CD14-positive monocyte (primary cell): ENCODE measurements around the gene LRRTM3. TPM values are rescaled to one million over a fixed set of nuclear protein-coding genes. Genes with fewer than 3 reads are reported as not detected.

Experiments
- DNase-seq, 3 donors: peaks; one replicate each; pipeline ENCODE4 v3.0.0-alpha.2; 2011 to 2022
- H2AFZ ChIP-seq: 2 replicates; pipeline ENCODE4 v1.6.0; 2012; ENCODE audit warnings: mild to moderate bottlenecking, low read depth, low read length, inconsistent platforms; ENCODE audit not compliant: insufficient read depth, poor library complexity, severe bottlenecking
- H3K27ac ChIP-seq, 2 donors: 1 replicate in 1 of 2; 2 replicates in 1 of 2; pipeline ENCODE4 v1.5.1; 2012 to 2013; ENCODE audit warnings: low read length in 2 of 2, control low read depth in 1 of 2, inconsistent platforms in 1 of 2, low read depth in 1 of 2, mild to moderate bottlenecking in 1 of 2
- H3K27me3 ChIP-seq, 2 donors: one replicate each; pipeline versions ENCODE4 v1.6.0 to v1.6.1; 2011 to 2013; ENCODE audit warnings: low read length in 2 of 2; ENCODE audit not compliant: control insufficient read depth in 2 of 2, insufficient read depth in 2 of 2
- H3K36me3 ChIP-seq, 2 donors: replicated peaks in 1 of 2; 1 replicate in 1 of 2; 2 replicates in 1 of 2; pipeline versions ENCODE4 v1.5.1 to v1.6.1; 2012 to 2013; ENCODE audit warnings: low read length in 2 of 2, control low read depth in 1 of 2, inconsistent platforms in 1 of 2, mild to moderate bottlenecking in 1 of 2; ENCODE audit not compliant: insufficient read depth in 2 of 2, control insufficient read depth in 1 of 2
- H3K4me1 ChIP-seq, 2 donors: 1 replicate in 1 of 2; 2 replicates in 1 of 2; pipeline versions ENCODE4 v1.5.1 to v1.6.1; 2012 to 2013; ENCODE audit warnings: low read length in 2 of 2, control low read depth in 1 of 2, inconsistent platforms in 1 of 2, mild to moderate bottlenecking in 1 of 2, moderate library complexity in 1 of 2; ENCODE audit not compliant: insufficient read depth in 2 of 2, control insufficient read depth in 1 of 2
- H3K4me2 ChIP-seq: replicated peaks from 2 replicates; pipeline ENCODE3; 2012; ENCODE audit warnings: low read length, moderate library complexity, mild to moderate bottlenecking; ENCODE audit not compliant: poor library complexity, severe bottlenecking; ENCODE audit errors: extremely low read depth
- H3K4me3 ChIP-seq, 3 experiments: fragments of 200-600 bp in 1 of 3; sonication (generic) in 1 of 3; replicated peaks in 1 of 3; 1 replicate in 2 of 3; 2 replicates in 1 of 3; pipeline ENCODE4 v1.5.1; 2011 to 2013; ENCODE audit warnings: low read length in 3 of 3, mild to moderate bottlenecking in 3 of 3, control low read depth in 2 of 3, low read depth in 2 of 3, inconsistent platforms in 1 of 3, moderate library complexity in 1 of 3
- H3K79me2 ChIP-seq: 2 replicates; pipeline ENCODE4 v1.6.0; 2012; ENCODE audit warnings: mild to moderate bottlenecking, control low read depth, inconsistent platforms, low read length, moderate library complexity; ENCODE audit not compliant: insufficient read depth
- H3K9ac ChIP-seq: 2 replicates; pipeline ENCODE4 v1.6.0; 2017; ENCODE audit warnings: low read length, mild to moderate bottlenecking; ENCODE audit not compliant: insufficient read depth, poor library complexity, severe bottlenecking
- H3K9me3 ChIP-seq, 2 donors: replicated peaks in 1 of 2; 1 replicate in 1 of 2; 2 replicates in 1 of 2; pipeline versions ENCODE4 v1.5.1 to v1.6.1; 2012 to 2013; ENCODE audit warnings: low read length in 2 of 2, control low read depth in 1 of 2; ENCODE audit not compliant: control insufficient read depth in 1 of 2, insufficient read depth in 1 of 2
- H4K20me1 ChIP-seq: 2 replicates; pipeline ENCODE4 v1.6.0; 2012; ENCODE audit warnings: mild to moderate bottlenecking, low read length, control low read depth, moderate library complexity; ENCODE audit not compliant: insufficient read depth
- H3K27ac Mint-ChIP-seq, 7 donors: one replicate each; pipeline ENCODE4 v1.8.0; 2020; ENCODE audit warnings: mild to moderate bottlenecking in 7 of 7, mixed read lengths in 7 of 7, moderate library complexity in 6 of 7, inconsistent platforms in 2 of 7
- H3K27me3 Mint-ChIP-seq, 3 donors: one replicate each; pipeline ENCODE4 v1.8.0; 2021 to 2022; ENCODE audit warnings: low read depth in 3 of 3, mild to moderate bottlenecking in 3 of 3, mixed read lengths in 3 of 3, moderate library complexity in 3 of 3, inconsistent platforms in 1 of 3
- H3K36me3 Mint-ChIP-seq, 2 donors: one replicate each; pipeline ENCODE4 v1.8.0; 2020; ENCODE audit warnings: mixed read lengths in 2 of 2, inconsistent platforms in 1 of 2, mild to moderate bottlenecking in 1 of 2
- H3K4me1 Mint-ChIP-seq: one replicate; pipeline ENCODE4 v1.8.0; 2020; ENCODE audit warnings: mild to moderate bottlenecking, mixed read lengths
- H3K4me3 Mint-ChIP-seq, 2 donors: one replicate each; pipeline ENCODE4 v1.8.0; 2020; ENCODE audit warnings: mild to moderate bottlenecking in 2 of 2, mixed read lengths in 2 of 2, moderate library complexity in 1 of 2
- H3K9me3 Mint-ChIP-seq, 7 donors: one replicate each; pipeline ENCODE4 v1.8.0; 2020 to 2022; ENCODE audit warnings: mixed read lengths in 7 of 7, mild to moderate bottlenecking in 6 of 7, moderate library complexity in 6 of 7, inconsistent platforms in 2 of 7
- CTCF ChIP-seq: fragments of 200-600 bp; IDR thresholded peaks from one replicate; pipeline ENCODE4 v1.8.0; 2022; ENCODE audit warnings: antibody characterized with exemption, mild to moderate bottlenecking
- WGBS: methylation state at CpG from one replicate; pipeline ENCODE4 v1.1.5; 2013; ENCODE audit warnings: missing lambda C conversion rate; ENCODE audit not compliant: insufficient coverage; 5-methylcytosine and 5-hydroxymethylcytosine counted together
- intact Hi-C, 2 donors: fragments of 100-400 bp; cut with micrococcal nuclease; formaldehyde crosslinking; loops; one replicate each; pipeline versions ENCODE4 v1.15.0 to v1.15.1; 2023
- polyA plus RNA-seq, 3 donors: library from polyadenylated mRNA; depleted of rRNA in 1 of 3; unstranded in 2 of 3; stranded (reverse) in 1 of 3; fragments of 300-500 nt in 2 of 3; fragments of >200 nt in 1 of 3; fragmentation: Illumina TruSeq in 2 of 3; gene quantifications; 1 replicate in 2 of 3; 2 replicates in 1 of 3; pipeline ENCODE4 v1.2.3, GENCODE V29; 2012 to 2021

The LRRTM3 gene
- polyA plus RNA-seq, 3 donors = not detected

DNA sequence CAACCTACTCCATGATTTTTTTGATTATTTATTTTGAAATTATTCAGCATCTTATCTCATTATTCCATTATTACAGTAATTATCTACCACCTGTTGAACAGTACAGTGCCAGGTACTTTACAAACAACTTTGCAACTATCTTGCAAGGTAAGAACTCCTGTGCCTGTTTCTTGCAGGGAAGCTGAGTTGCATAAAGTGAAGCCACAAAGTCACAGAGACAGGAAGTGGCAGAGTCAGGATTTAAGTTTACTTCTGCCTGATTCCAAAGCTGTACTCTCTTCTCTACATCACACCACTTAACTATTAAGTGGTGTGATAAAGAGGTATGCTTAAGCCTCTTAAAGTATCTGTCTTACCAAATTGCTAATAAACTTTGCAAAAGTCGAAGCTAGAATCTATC, 80.1 kb downstream of the LRRTM3 start:
- no CpG with 5 or more reads among the region's 1 CpG for WGBS
- Mint-ChIP-seq H3K36me3 (no peaks in the 10 kb centered on the region), H3K4me3 (no peak overlapping the region), H3K27ac (no peak overlapping the region), H3K4me1 (no peaks in the 10 kb centered on the region), H3K27me3 (no peaks in the 10 kb centered on the region), H3K9me3 (peaks cover 0 to 3% (median 0%) of the 10 kb centered on the region in 7 donors)
- H3K36me3 ChIP-seq = no peaks in the 10 kb centered on the region
- H3K27ac ChIP-seq = no peak overlapping the region
- DNase-seq = no peak
- H3K79me2 ChIP-seq = no peaks in the 10 kb centered on the region
- H4K20me1 ChIP-seq = no peaks in the 10 kb centered on the region
- intact Hi-C loops = no loop called here
- H2AFZ ChIP-seq = no peak overlapping the region
- no peaks in the 10 kb centered on the region for H3K4me1 ChIP-seq
- no peak overlapping the region for H3K4me3 ChIP-seq
- H3K4me2 ChIP-seq = no peak overlapping the region
- no peaks in the 10 kb centered on the region for H3K27me3 ChIP-seq
- H3K9me3 ChIP-seq = no peaks in the 10 kb centered on the region
- TF ChIP-seq CTCF = no peak
- no peak overlapping the region for H3K9ac ChIP-seq

- Histone ChIP-seq H3K4me3 (no peak overlapping the region), H3K9me3 (no peaks in the 10 kb centered on the region), H3K4me1 (no peaks in the 10 kb centered on the region), H3K27ac (no peak overlapping the region), H3K9ac (no peak overlapping the region), H4K20me1 (no peaks in the 10 kb centered on the region), H3K4me2 (no peak overlapping the region), H2AFZ (no peak overlapping the region), H3K79me2 (no peaks in the 10 kb centered on the region), H3K27me3 (no peaks in the 10 kb centered on the region), H3K36me3 (no peaks in the 10 kb centered on the region)
- no peak overlapping the region for H3K27ac Mint-ChIP-seq
- no CpG with 5 or more reads among the region's 1 CpG for WGBS
- no peaks in the 10 kb centered on the region for H3K4me1 Mint-ChIP-seq
- intact Hi-C loops = no loop called here
- H3K9me3 Mint-ChIP-seq = peaks cover 0 to 2% (median 0%) of the 10 kb centered on the region in 7 donors
- no peak overlapping the region for H3K4me3 Mint-ChIP-seq
- no peaks in the 10 kb centered on the region for H3K27me3 Mint-ChIP-seq
- no peak for TF ChIP-seq CTCF
- H3K36me3 Mint-ChIP-seq = no peaks in the 10 kb centered on the region
- no peak for DNase-seq
Measured at GRCh38 chr10:67011480-67011879, 85.6 kb downstream of the LRRTM3 start.
